Kidney (tissue), 14 donors: Measurements from ENCODE around the gene ABCA8. TPM values are rescaled to one million over a fixed set of nuclear protein-coding genes. Genes with fewer than 3 reads are reported as not detected.
"Not testable (repeated sequence)": the region's sequence is repeated elsewhere in the genome, so short reads cannot be mapped to it uniquely, and the experiment has no call there.

Experiments
- DNase-seq, 5 donors: peaks; one replicate each; pipeline ENCODE4 v3.0.0-alpha.2; 2013 to 2020
- FAIRE-seq: peaks from 2 replicates; lab custom pipeline; 2012; peaks lifted over from hg19 to GRCh38; lab: Jason Lieb, UNC
- H3K27ac ChIP-seq, 2 donors: one replicate each; pipeline ENCODE4 v1.7.0; 2013; ENCODE audit warnings: low read depth in 2 of 2, low read length in 2 of 2, inconsistent platforms in 1 of 2
- H3K27me3 ChIP-seq: one replicate; pipeline ENCODE4 v1.7.1; 2013; ENCODE audit warnings: low read length, inconsistent platforms; ENCODE audit not compliant: control insufficient read depth, insufficient read depth
- H3K36me3 ChIP-seq, 3 donors: one replicate each; pipeline versions ENCODE4 v1.7.0 to v1.7.1; 2013; ENCODE audit warnings: low read length in 3 of 3, control low read depth in 1 of 3, inconsistent platforms in 1 of 3; ENCODE audit not compliant: insufficient read depth in 3 of 3, control insufficient read depth in 2 of 3
- H3K4me1 ChIP-seq, 3 donors: one replicate each; pipeline versions ENCODE4 v1.7.0 to v1.7.1; 2013; ENCODE audit warnings: low read length in 3 of 3, inconsistent platforms in 1 of 3, low read depth in 1 of 3; ENCODE audit not compliant: control insufficient read depth in 2 of 3, insufficient read depth in 2 of 3
- H3K4me3 ChIP-seq, 3 donors: one replicate each; pipeline versions ENCODE4 v1.7.0 to v1.8.1; 2013; ENCODE audit warnings: low read length in 3 of 3, control low read depth in 1 of 3, inconsistent platforms in 1 of 3
- H3K9ac ChIP-seq, 3 donors: one replicate each; pipeline versions ENCODE4 v1.7.0 to v1.7.1; 2013; ENCODE audit warnings: low read length in 3 of 3, control low read depth in 1 of 3, inconsistent platforms in 1 of 3
- H3K9me3 ChIP-seq, 3 donors: one replicate each; pipeline versions ENCODE4 v1.7.0 to v1.7.1; 2013; ENCODE audit warnings: low read length in 3 of 3, control low read depth in 1 of 3, inconsistent platforms in 1 of 3; ENCODE audit not compliant: control insufficient read depth in 2 of 3, insufficient read depth in 1 of 3
- intact Hi-C: fragments of 100-400 bp; cut with DNase I; formaldehyde crosslinking; loops from one replicate; pipeline ENCODE4 v1.11.1; 2022
- polyA plus RNA-seq: library from polyadenylated mRNA; stranded (reverse); fragments of 350-450 nt; fragmentation: Illumina TruSeq; extraction: RNeasy Lipid Tissue Mini Kit (QIAGEN cat#74804); gene quantifications from one replicate; pipeline ENCODE4 v1.2.3, GENCODE V29; 2014; ENCODE audit warnings: low read depth, low replicate concordance; ENCODE audit not compliant: insufficient read depth
- total RNA-seq: library from RNA; stranded (reverse); fragmentation: NEBNext Ultra II Directional; extraction: Animal tissue kit (Norgen Biotek cat#: 25700); gene quantifications from one replicate; pipeline ENCODE4 v1.2.1, GENCODE V29; 2021
- TF ChIP-seq, protein P1 (sequence below): IDR thresholded peaks from 3 replicates; pipeline ENCODE4 v1.5.1; 2012; ENCODE audit warnings: mild to moderate bottlenecking, moderate library complexity, borderline replicate concordance; ENCODE audit not compliant: insufficient read depth; ENCODE audit errors: extremely low read depth
- donor health status: control.
- donor health status: control.
- donor health status: control.
- donor health status: control.
- donor health status: control.
- donor health status: DM: yes; HTN: yes; CAD: no.
- donor health status: Normal renal cell carcinoma (clear cell type).

Gene ABCA8
- total and polyA plus RNA-seq, 2 donors from 2014 or later = 3.7 to 9.4 TPM

DNA sequence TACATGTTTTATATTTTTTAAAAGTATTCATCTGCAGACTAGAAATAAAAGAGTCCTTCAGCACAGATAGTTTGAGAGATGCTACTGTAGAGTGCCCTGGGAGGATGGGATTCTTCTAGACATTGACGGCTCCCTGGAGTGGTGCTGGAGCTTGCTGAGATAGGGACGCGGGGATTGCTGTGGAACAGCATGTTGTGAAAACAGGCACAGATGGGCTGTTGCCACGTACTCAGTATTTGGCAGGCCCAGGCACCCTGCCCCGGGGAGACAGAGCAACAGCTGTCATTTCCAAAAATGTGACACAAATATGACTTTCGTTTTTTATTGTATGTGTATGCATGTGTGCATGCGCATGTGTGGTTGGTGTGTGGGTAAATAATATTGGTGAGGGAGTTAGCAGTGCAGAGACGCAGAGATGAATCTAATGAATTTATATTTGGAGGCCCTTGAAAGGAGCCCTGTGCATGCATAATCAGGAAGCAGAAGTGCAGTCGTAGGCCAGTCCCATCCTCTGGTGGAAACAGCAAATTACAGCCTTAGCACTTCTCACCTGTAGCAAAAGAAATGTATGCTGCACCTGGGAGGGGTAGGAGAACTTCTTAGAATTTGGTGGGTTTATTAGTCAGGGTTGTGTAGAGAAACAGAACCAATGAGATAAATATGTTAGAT is 6.2 kb upstream of the ABCA8 start:
- no peaks in the 10 kb centered on the region for H3K4me1 ChIP-seq

GRCh38 chr17:68959117-68959516 is 3.9 kb upstream of the ABCA8 start:
- H3K27me3 ChIP-seq, H3K9ac ChIP-seq, intact Hi-C loops, H3K36me3 ChIP-seq, FAIRE-seq, H3K9me3 ChIP-seq, H3K4me1 ChIP-seq, DNase-seq, H3K4me3 ChIP-seq, H3K27ac ChIP-seq: not testable (repeated sequence)

More for the DNA sequence above, 6.2 kb upstream of the ABCA8 start:
- H3K4me3 ChIP-seq = no peak overlapping the region
- H3K9ac ChIP-seq = no peak overlapping the region
- no peaks in the 10 kb centered on the region for H3K9me3 ChIP-seq
- TF ChIP-seq, protein P1, sequence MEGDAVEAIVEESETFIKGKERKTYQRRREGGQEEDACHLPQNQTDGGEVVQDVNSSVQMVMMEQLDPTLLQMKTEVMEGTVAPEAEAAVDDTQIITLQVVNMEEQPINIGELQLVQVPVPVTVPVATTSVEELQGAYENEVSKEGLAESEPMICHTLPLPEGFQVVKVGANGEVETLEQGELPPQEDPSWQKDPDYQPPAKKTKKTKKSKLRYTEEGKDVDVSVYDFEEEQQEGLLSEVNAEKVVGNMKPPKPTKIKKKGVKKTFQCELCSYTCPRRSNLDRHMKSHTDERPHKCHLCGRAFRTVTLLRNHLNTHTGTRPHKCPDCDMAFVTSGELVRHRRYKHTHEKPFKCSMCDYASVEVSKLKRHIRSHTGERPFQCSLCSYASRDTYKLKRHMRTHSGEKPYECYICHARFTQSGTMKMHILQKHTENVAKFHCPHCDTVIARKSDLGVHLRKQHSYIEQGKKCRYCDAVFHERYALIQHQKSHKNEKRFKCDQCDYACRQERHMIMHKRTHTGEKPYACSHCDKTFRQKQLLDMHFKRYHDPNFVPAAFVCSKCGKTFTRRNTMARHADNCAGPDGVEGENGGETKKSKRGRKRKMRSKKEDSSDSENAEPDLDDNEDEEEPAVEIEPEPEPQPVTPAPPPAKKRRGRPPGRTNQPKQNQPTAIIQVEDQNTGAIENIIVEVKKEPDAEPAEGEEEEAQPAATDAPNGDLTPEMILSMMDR = no peak
- no peak overlapping the region for H3K27ac ChIP-seq
- FAIRE-seq = no peak
- no peaks in the 10 kb centered on the region for H3K36me3 ChIP-seq
- peak in 1 of 5 donors; percentile 41 for DNase-seq
- intact Hi-C loops = no loop called here
- H3K27me3 ChIP-seq = no peaks in the 10 kb centered on the region

DNA sequence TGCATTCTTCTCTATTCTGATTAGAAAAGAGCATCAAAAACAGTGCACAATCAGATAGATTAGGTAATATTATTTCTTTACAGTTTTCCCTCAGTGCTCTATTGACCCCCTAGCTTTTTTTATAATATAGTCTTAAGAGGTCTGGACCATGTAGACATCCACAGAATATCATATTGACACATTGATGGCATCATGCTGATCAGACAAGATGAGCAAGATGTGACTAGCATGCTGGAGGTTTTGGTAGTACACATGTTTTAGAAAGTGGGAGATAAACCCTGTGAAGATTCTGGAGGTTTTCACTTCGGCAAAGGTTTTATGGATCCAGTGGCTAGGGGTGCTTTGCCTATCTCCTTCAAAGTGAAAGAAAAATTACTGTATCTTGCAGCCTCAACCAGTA is 2.8 kb upstream of the ABCA8 start:
- no peaks in the 10 kb centered on the region for H3K27me3 ChIP-seq
- intact Hi-C loops = no loop called here
- no peak for DNase-seq
- TF ChIP-seq, protein P1 = no peak
- H3K27ac ChIP-seq = no peak overlapping the region
- no peak overlapping the region for H3K4me3 ChIP-seq
- H3K4me1 ChIP-seq = no peaks in the 10 kb centered on the region
- no peaks in the 10 kb centered on the region for H3K36me3 ChIP-seq
- no peaks in the 10 kb centered on the region for H3K9me3 ChIP-seq
- no peak overlapping the region for H3K9ac ChIP-seq
- no peak for FAIRE-seq

GRCh38 chr17:68954146-68954896 is 871 bp downstream of the ABCA8 start:
- H3K9ac ChIP-seq = no peak overlapping the region
- H3K27me3 ChIP-seq = no peaks in the 10 kb centered on the region
- intact Hi-C loops = no loop called here
- TF ChIP-seq, protein P1 = no peak
- no peak for DNase-seq
- no peaks in the 10 kb centered on the region for H3K4me1 ChIP-seq
- no peak for FAIRE-seq
- H3K4me3 ChIP-seq = peak overlapping the region in 2 of 3 donors; percentile 21 to 48
- no peak overlapping the region for H3K27ac ChIP-seq
- H3K36me3 ChIP-seq = no peaks in the 10 kb centered on the region
- no peaks in the 10 kb centered on the region for H3K9me3 ChIP-seq
